ENCODE measurements around the gene PAQR4. TPM values are rescaled to one million over a fixed set of nuclear protein-coding genes. Genes with fewer than 3 reads are reported as not detected.

Gene PAQR4
- total and polyA plus RNA-seq, 2 of the 13 experiments (the other 11 are each of a cell fraction or from before 2014, with no cell fraction given): 15.9 to 24.8 TPM

DNA sequence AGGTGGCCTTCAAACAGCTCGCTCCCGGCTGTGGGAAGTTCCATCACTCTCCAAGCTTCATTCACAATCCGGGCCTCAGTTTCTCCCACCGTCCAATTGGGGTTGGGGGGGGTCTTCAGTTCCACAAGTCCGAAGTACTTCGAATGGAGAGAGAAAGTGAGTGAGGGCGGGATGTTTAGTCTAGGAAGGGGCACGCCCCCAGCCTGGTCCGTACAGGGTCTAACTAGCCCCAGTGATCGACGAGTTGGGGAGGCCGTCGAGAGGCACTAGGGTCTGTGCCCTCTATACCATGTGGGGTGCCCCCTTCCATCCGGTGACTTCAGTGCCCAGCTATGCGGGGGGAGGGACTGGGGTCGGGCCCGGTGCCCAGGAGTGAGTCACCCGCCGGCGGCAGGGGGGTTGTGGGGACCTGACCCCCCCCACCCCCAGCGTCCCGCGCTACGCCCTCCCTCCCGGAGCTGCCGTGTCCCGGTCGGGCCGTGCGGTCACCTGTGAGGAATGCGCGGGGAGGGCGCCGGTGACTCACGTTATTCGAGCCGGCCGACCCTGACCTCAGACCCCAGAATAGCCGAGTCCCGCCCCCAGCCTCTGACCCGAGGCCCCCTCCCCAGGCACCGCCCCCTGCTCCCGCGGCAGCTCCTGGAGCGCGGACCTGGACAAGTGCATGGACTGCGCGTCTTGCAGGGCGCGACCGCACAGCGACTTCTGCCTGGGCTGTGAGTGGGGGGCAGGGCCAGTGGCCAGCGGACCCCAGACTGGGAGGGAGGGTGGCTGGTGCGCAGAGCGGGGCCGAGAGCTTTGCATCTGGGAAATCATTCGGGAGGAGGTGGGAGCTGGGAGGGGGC, 51.7 kb downstream of the PAQR4 start (continued):
- no peak for TF ChIP-seq STAT6 (CRISPR knock-in tag; IDR thresholded peaks at IDR 0.05; ENCODE audit: borderline replicate concordance)
- TF ChIP-seq SRSF1 (optimal IDR thresholded peaks at IDR 0.05; ENCODE audit: low read depth, low read length): peak; percentile 10
- TF ChIP-seq ZSCAN25 (CRISPR knock-in tag; IDR thresholded peaks at IDR 0.05): peak; percentile 65
- no peak; the same call in 1 of the 2 replicates for TF ChIP-seq ONECUT2 (CRISPR knock-in tag; IDR thresholded peaks at IDR 0.05)
- TF ChIP-seq NCOA2 (CRISPR knock-in tag; IDR thresholded peaks at IDR 0.05): peak; percentile 80
- TF ChIP-seq ETV5 (CRISPR knock-in tag; IDR thresholded peaks at IDR 0.05; ENCODE audit: borderline replicate concordance): peak; percentile 97
- TF ChIP-seq ZFP36L1 (CRISPR knock-in tag; IDR thresholded peaks at IDR 0.05): peak; percentile 76; the same call in 1 of the 2 replicates
- peak; percentile 99 for TF ChIP-seq FOSL2 (CRISPR knock-in tag; IDR thresholded peaks at IDR 0.05)
- peak; percentile 30 for TF ChIP-seq BRD4 (CRISPR knock-in tag; IDR thresholded peaks at IDR 0.05)
- peak; percentile 53; the same call in 1 of the 2 replicates for TF ChIP-seq BCL3 (CRISPR knock-in tag; IDR thresholded peaks at IDR 0.05)
- 0 out of 2 replicates have a peak, but pooled peaks have one; percentile 80 for TF ChIP-seq ZC3H4 (CRISPR knock-in tag; IDR thresholded peaks at IDR 0.05; ENCODE audit: borderline replicate concordance)
- TF ChIP-seq, protein P1, sequence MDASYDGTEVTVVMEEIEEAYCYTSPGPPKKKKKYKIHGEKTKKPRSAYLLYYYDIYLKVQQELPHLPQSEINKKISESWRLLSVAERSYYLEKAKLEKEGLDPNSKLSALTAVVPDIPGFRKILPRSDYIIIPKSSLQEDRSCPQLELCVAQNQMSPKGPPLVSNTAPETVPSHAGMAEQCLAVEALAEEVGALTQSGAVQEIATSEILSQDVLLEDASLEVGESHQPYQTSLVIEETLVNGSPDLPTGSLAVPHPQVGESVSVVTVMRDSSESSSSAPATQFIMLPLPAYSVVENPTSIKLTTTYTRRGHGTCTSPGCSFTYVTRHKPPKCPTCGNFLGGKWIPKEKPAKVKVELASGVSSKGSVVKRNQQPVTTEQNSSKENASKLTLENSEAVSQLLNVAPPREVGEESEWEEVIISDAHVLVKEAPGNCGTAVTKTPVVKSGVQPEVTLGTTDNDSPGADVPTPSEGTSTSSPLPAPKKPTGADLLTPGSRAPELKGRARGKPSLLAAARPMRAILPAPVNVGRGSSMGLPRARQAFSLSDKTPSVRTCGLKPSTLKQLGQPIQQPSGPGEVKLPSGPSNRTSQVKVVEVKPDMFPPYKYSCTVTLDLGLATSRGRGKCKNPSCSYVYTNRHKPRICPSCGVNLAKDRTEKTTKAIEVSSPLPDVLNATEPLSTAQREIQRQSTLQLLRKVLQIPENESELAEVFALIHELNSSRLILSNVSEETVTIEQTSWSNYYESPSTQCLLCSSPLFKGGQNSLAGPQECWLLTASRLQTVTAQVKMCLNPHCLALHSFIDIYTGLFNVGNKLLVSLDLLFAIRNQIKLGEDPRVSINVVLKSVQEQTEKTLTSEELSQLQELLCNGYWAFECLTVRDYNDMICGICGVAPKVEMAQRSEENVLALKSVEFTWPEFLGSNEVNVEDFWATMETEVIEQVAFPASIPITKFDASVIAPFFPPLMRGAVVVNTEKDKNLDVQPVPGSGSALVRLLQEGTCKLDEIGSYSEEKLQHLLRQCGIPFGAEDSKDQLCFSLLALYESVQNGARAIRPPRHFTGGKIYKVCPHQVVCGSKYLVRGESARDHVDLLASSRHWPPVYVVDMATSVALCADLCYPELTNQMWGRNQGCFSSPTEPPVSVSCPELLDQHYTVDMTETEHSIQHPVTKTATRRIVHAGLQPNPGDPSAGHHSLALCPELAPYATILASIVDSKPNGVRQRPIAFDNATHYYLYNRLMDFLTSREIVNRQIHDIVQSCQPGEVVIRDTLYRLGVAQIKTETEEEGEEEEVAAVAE (CRISPR knock-in tag; IDR thresholded peaks at IDR 0.05; ENCODE audit: borderline replicate concordance): no peak; the same call in 1 of the 2 replicates
- TF ChIP-seq NFIC (IDR thresholded peaks at IDR 0.05; ENCODE audit: low read length): peak; percentile 62; the same call in 1 of the 2 replicates
- TF ChIP-seq SP1 (IDR thresholded peaks at IDR 0.05): no peak
- peak; percentile 55; the same call in 1 of the 2 replicates for TF ChIP-seq SP1 (CRISPR knock-in tag; IDR thresholded peaks at IDR 0.05)
- TF ChIP-seq ZBTB21 (CRISPR knock-in tag; IDR thresholded peaks at IDR 0.05): 0 out of 2 replicates have a peak, but pooled peaks have one; percentile 8
- peak; percentile 72; the same call in 1 of the 2 replicates for TF ChIP-seq ZNF747 (CRISPR knock-in tag; IDR thresholded peaks at IDR 0.05; ENCODE audit: borderline replicate concordance)
- no peak for TF ChIP-seq NONO (IDR thresholded peaks at IDR 0.05)
- peak; percentile 55 for TF ChIP-seq NONO (CRISPR knock-in tag; conservative IDR thresholded peaks at IDR 0.05)
- TF ChIP-seq ZNF274 (CRISPR knock-in tag; IDR thresholded peaks at IDR 0.05): peak; percentile 53; the same call in 1 of the 2 replicates
- TF ChIP-seq RBFOX2 (IDR thresholded peaks at IDR 0.05; ENCODE audit: low read depth, low read length): peak; percentile 91
- TF ChIP-seq TP53 (CRISPR knock-in tag; conservative IDR thresholded peaks at IDR 0.05): 0 out of 2 replicates have a peak, but pooled peaks have one; percentile 52
